Endothelial cell of umbilical vein (primary cell): ENCODE data around the gene FDX1. TPM values are rescaled to one million over a fixed set of nuclear protein-coding genes. Genes with fewer than 3 reads are reported as not detected.
A peak's percentile ranks its signal among the peaks of the same experiment; 100 is the strongest.

Source experiments
- BruUV-seq: library from RNA; stranded (reverse); fragments of 400-500 nt; replicated peaks from 2 replicates; lab custom pipeline; 2021; lab: Mats Ljungman, UMichigan
- CTCF ChIA-PET: fragments of 300-600, 350-600 bp; sonication (Branson Sonifier 250); formaldehyde crosslinking; loops from one replicate; lab custom pipeline; 2021; ENCODE audit warnings: antibody characterized with exemption, inconsistent platforms; lab: Charles Lee
- POLR2A ChIA-PET: fragments of 300-600, 350-600 bp; sonication (Branson Sonifier 250); formaldehyde crosslinking; loops from one replicate; lab custom pipeline; 2021; ENCODE audit warnings: antibody characterized with exemption, inconsistent platforms; lab: Charles Lee
- DNase-seq: peaks from one replicate; pipeline ENCODE4 v3.0.0-alpha.2; 2011; ENCODE audit warnings: low read depth, low spot score
- FAIRE-seq: peaks from 2 replicates; lab custom pipeline; 2011; peaks lifted over from hg19 to GRCh38; lab: Jason Lieb, UNC
- H2AFZ ChIP-seq: 2 replicates; pipeline ENCODE4 v1.6.0; 2012; ENCODE audit warnings: low read depth, low read length, control low read depth, inconsistent platforms
- H3K27ac ChIP-seq: 2 replicates; pipeline ENCODE4 v1.5.1; 2011; ENCODE audit warnings: low read depth, mild to moderate bottlenecking, control low read depth, low read length, moderate library complexity; ENCODE audit not compliant: insufficient read depth
- H3K27me3 ChIP-seq, 2 experiments: 2 replicates each; pipeline versions ENCODE4 v1.6.0 to v1.6.1; 2011; ENCODE audit warnings: low read length in 2 of 2, mixed read lengths in 1 of 2; ENCODE audit not compliant: control insufficient read depth in 2 of 2, insufficient read depth in 2 of 2
- H3K36me3 ChIP-seq, 2 experiments: 2 replicates in 1 of 2; 3 replicates in 1 of 2; pipeline ENCODE4 v1.5.1; 2011; ENCODE audit warnings: low read length in 2 of 2, mild to moderate bottlenecking in 1 of 2, moderate library complexity in 1 of 2; ENCODE audit not compliant: control insufficient read depth in 2 of 2, insufficient read depth in 2 of 2; ENCODE audit errors: extremely low read depth in 1 of 2
- H3K4me1 ChIP-seq: 3 replicates; pipeline ENCODE4 v1.5.1; 2011; ENCODE audit warnings: mild to moderate bottlenecking, low read length; ENCODE audit not compliant: control insufficient read depth, insufficient read depth; ENCODE audit errors: extremely low read depth
- H3K4me2 ChIP-seq: 2 replicates; pipeline ENCODE4 v1.6.1; 2011; ENCODE audit warnings: low read length, control low read depth, mixed read lengths; ENCODE audit not compliant: insufficient read depth
- H3K4me3 ChIP-seq, 3 experiments: fragments of 200-600 bp in 1 of 3; sonication (generic), shearing (Covaris generic) in 1 of 3; replicated peaks in 1 of 3; 2 replicates each; pipeline ENCODE4 v1.5.1; 2011 to 2016; ENCODE audit warnings: control low read depth in 3 of 3, low read length in 3 of 3, mild to moderate bottlenecking in 2 of 3, inconsistent platforms in 1 of 3, low read depth in 1 of 3, moderate library complexity in 1 of 3; ENCODE audit not compliant: insufficient read depth in 1 of 3
- H3K79me2 ChIP-seq: 2 replicates; pipeline ENCODE4 v1.6.0; 2012; ENCODE audit warnings: low read length, inconsistent platforms; ENCODE audit not compliant: control insufficient read depth, insufficient read depth
- H3K9ac ChIP-seq: replicated peaks from 2 replicates; pipeline ENCODE3; 2011; ENCODE audit warnings: low read length, control low read depth; ENCODE audit not compliant: insufficient read depth; ENCODE audit errors: extremely low read depth
- H3K9me1 ChIP-seq: replicated peaks from 3 replicates; pipeline ENCODE4 v1.6.0; 2011; ENCODE audit warnings: mild to moderate bottlenecking, low read length; ENCODE audit not compliant: control insufficient read depth, insufficient read depth; ENCODE audit errors: extremely low read depth
- H3K9me3 ChIP-seq: replicated peaks from 2 replicates; pipeline ENCODE4 v1.5.1; 2012; ENCODE audit warnings: low read length, inconsistent platforms; ENCODE audit not compliant: control insufficient read depth, insufficient read depth
- H4K20me1 ChIP-seq: replicated peaks from 2 replicates; pipeline ENCODE3; 2011; ENCODE audit warnings: mild to moderate bottlenecking, low read length; ENCODE audit not compliant: control insufficient read depth, insufficient read depth; ENCODE audit errors: extremely low read depth
- CTCF ChIP-seq, 2 donors: IDR thresholded peaks; 1 replicate in 1 of 2; 2 replicates in 1 of 2; pipeline ENCODE4 v1.5.1; 2011; ENCODE audit warnings: low read length in 2 of 2, mild to moderate bottlenecking in 2 of 2, moderate library complexity in 2 of 2, control low read depth in 1 of 2, inconsistent platforms in 1 of 2, low read depth in 1 of 2; ENCODE audit not compliant: insufficient read depth in 1 of 2; ENCODE audit errors: extremely low read depth in 1 of 2
- EZH2 ChIP-seq: IDR thresholded peaks from 2 replicates; pipeline ENCODE4 v1.6.1; 2012; ENCODE audit warnings: borderline replicate concordance, low read depth, mild to moderate bottlenecking, moderate library complexity, low read length, inconsistent platforms; ENCODE audit not compliant: severe bottlenecking
- FOS ChIP-seq: IDR thresholded peaks from 2 replicates; pipeline ENCODE4 v1.6.1; 2011; ENCODE audit warnings: mild to moderate bottlenecking, low read length, moderate library complexity, borderline replicate concordance; ENCODE audit not compliant: insufficient read depth
- GATA2 ChIP-seq: IDR thresholded peaks from 2 replicates; pipeline ENCODE4 v1.7.0; 2011; ENCODE audit warnings: low read depth, mild to moderate bottlenecking, moderate library complexity, mixed read lengths, low read length; ENCODE audit not compliant: insufficient read length, insufficient read depth
- JUN ChIP-seq: IDR thresholded peaks from 2 replicates; pipeline ENCODE4 v1.6.1; 2011; ENCODE audit warnings: borderline replicate concordance, low read depth; ENCODE audit not compliant: insufficient read length, insufficient read depth
- MAX ChIP-seq: IDR thresholded peaks from 2 replicates; pipeline ENCODE4 v1.6.1; 2011; ENCODE audit not compliant: insufficient read depth, insufficient read length
- MYC ChIP-seq: IDR thresholded peaks from one replicate; pipeline ENCODE4 v1.6.1; 2011; ENCODE audit warnings: mild to moderate bottlenecking, low read depth, low read length
- POLR2A ChIP-seq: IDR thresholded peaks from 2 replicates; pipeline ENCODE4 v1.6.1; 2012; ENCODE audit warnings: low read depth, mild to moderate bottlenecking, control low read depth, low read length
- POLR2AphosphoS5 ChIP-seq: IDR thresholded peaks from 2 replicates; pipeline ENCODE4 v1.6.1; 2012; ENCODE audit warnings: low read depth, mild to moderate bottlenecking, control low read depth, low read length, moderate library complexity; ENCODE audit not compliant: insufficient read depth
- dilution Hi-C: fragments of 300-500 bp; cut with MboI; formaldehyde crosslinking; loops from one replicate; pipeline ENCODE4 v1.15.0; 2019; ENCODE audit warnings: low sequenced_read_pairs; ENCODE audit not compliant: extremely low pct_ligation_motif_present
- intact Hi-C: fragments of 100-400 bp; cut with micrococcal nuclease; formaldehyde crosslinking; loops from one replicate; pipeline ENCODE4 v1.10.0; 2022
- polyA plus RNA-seq, 4 experiments: library from polyadenylated mRNA; depleted of rRNA in 3 of 4; stranded (reverse) in 3 of 4; unstranded in 1 of 4; fragments of >200 nt; gene quantifications; 2 replicates each; pipeline versions ENCODE4 v1.2.1 to v1.2.3, GENCODE V29; 2011 to 2012; ENCODE audit warnings: missing spikeins in 1 of 4
- total RNA-seq: library from RNA; stranded (reverse); gene quantifications from 2 replicates; pipeline ENCODE4 v1.2.3, GENCODE V29; 2021

The FDX1 gene
- total and polyA plus RNA-seq, 2 donors (not counting 3 experiments of a cell fraction or from before 2014, with no cell fraction given) = 4.7 to 11.0 TPM

GRCh38 chr11:110428956-110429730 is 605 bp upstream of the FDX1 start:
- POLR2A ChIA-PET = interaction anchor here (0.7 kb wide), 1 partner anchor 231 kb away, joined by 3 read pairs; no protein-coding TSS in a partner anchor
- H3K4me1 ChIP-seq = peaks cover 27% of the 10 kb centered on the region

More at GRCh38 chr11:110428956-110429730, 605 bp upstream of the FDX1 start:
- H3K4me2 ChIP-seq = peak overlapping the region; percentile 58
- peak overlapping the region; percentile 86 for H2AFZ ChIP-seq
- no peaks in the 10 kb centered on the region for H3K27me3 ChIP-seq
- intact Hi-C loops = loop anchor here (1.0 kb wide), 1 partner anchor 31 kb away; no protein-coding TSS in a partner anchor
- TSS peak; percentile 22 for BruUV-seq
- peak overlapping the region; percentile 72 for H3K27ac ChIP-seq
- no peaks in the 10 kb centered on the region for H3K9me3 ChIP-seq
- no peaks in the 10 kb centered on the region for H3K36me3 ChIP-seq
- H3K9me1 ChIP-seq = no peaks in the 10 kb centered on the region
- peaks cover 29% of the 10 kb centered on the region for H3K79me2 ChIP-seq
- CTCF ChIA-PET = interaction anchor here (0.7 to 9.8 kb wide), 13 partner anchors 15 to 801 kb away, joined by 3 to 143 read pairs (median 4); no protein-coding TSS in a partner anchor
- peaks cover 3% of the 10 kb centered on the region for H4K20me1 ChIP-seq
- peak; percentile 9 for DNase-seq
- dilution Hi-C loops = no loop called here
- H3K4me3 ChIP-seq = peak overlapping the region; percentile 23 to 75 (median 57)
- no peak for TF ChIP-seq EZH2
- no peak for TF ChIP-seq CTCF (IDR thresholded peaks at IDR 0.05; ENCODE audit: extremely low read depth in 1 of 2, insufficient read depth in 1 of 2, low read depth in 1 of 2, low read length in 2 of 2)
- TF ChIP-seq MYC = no peak
- TF ChIP-seq MAX = no peak
- no peak for TF ChIP-seq POLR2A
- TF ChIP-seq GATA2 = no peak
- no peak for TF ChIP-seq POLR2AphosphoS5
- TF ChIP-seq JUN = no peak
- no peak for TF ChIP-seq FOS
- FAIRE-seq = no peak
- H3K9ac ChIP-seq = peak overlapping the region; percentile 89
